ENCODE data around the gene EIF4EBP2.

- peak; percentile 82 to 95 for TF ChIP-seq CTCF (IDR thresholded peaks at IDR 0.05; ENCODE audit: extremely low read depth in 1 of 2, insufficient read depth in 1 of 2, low read depth in 1 of 2, low read length in 2 of 2)
- no peak for TF ChIP-seq JUN (IDR thresholded peaks at IDR 0.05; ENCODE audit: borderline replicate concordance, insufficient read depth, insufficient read length, low read depth)
- TF ChIP-seq POLR2A (IDR thresholded peaks at IDR 0.05; ENCODE audit: low read depth, low read length), result no peak
- TF ChIP-seq MAX (IDR thresholded peaks at IDR 0.05; ENCODE audit: insufficient read depth, insufficient read length), result no peak
Measured at GRCh38 chr10:70363971-70364771, 39.8 kb upstream of the EIF4EBP2 start.

All from endothelial cell of umbilical vein (primary cell).